Cardiac septum (tissue), 1 donor: ENCODE data around the gene SNAP91. TPM values are rescaled to one million over a fixed set of nuclear protein-coding genes. Genes with fewer than 3 reads are reported as not detected.

ENCODE experiments used
- total RNA-seq: library from RNA; stranded (reverse); fragmentation: NEBNext Ultra II Directional; extraction: Animal tissue kit (Norgen Biotek cat#: 25700); gene quantifications from one replicate; pipeline ENCODE4 v1.2.1, GENCODE V29; 2021
- donor health status: DM: no; HTN: no; CAD: no.

The SNAP91 gene
- total RNA-seq, 1 donor from 2014 or later, result 1.4 TPM

Other genes starting within 250 kb of the SNAP91 start
- 0.83 TPM for gene PRSS35, start 196.6 kb downstream of the SNAP91 start, total RNA-seq
- not detected for gene RIPPLY2, start 144.3 kb upstream of the SNAP91 start, total RNA-seq
- 16.8 TPM for gene CYB5R4, start 150.6 kb upstream of the SNAP91 start, total RNA-seq